Kidney glomerular epithelial cell (primary cell): ENCODE results near the gene PLEKHM3.
A peak's percentile ranks its signal among the peaks of the same experiment; 100 is the strongest.
"Not testable (repeated sequence)": the region's sequence is repeated elsewhere in the genome, so short reads cannot be mapped to it uniquely, and the experiment has no call there.

Experiments
- DNase-seq: peaks from one replicate; lab custom pipeline; 2025; lab: John Stamatoyannopoulos, UW

PLEKHM3 gene

GRCh38 chr2:207825045-207825954, 200.0 kb downstream of the PLEKHM3 start:
- DNase-seq: no peak

- no peak for DNase-seq
Observed at GRCh38 chr2:207823865-207824264, 201.5 kb downstream of the PLEKHM3 start.

DNA sequence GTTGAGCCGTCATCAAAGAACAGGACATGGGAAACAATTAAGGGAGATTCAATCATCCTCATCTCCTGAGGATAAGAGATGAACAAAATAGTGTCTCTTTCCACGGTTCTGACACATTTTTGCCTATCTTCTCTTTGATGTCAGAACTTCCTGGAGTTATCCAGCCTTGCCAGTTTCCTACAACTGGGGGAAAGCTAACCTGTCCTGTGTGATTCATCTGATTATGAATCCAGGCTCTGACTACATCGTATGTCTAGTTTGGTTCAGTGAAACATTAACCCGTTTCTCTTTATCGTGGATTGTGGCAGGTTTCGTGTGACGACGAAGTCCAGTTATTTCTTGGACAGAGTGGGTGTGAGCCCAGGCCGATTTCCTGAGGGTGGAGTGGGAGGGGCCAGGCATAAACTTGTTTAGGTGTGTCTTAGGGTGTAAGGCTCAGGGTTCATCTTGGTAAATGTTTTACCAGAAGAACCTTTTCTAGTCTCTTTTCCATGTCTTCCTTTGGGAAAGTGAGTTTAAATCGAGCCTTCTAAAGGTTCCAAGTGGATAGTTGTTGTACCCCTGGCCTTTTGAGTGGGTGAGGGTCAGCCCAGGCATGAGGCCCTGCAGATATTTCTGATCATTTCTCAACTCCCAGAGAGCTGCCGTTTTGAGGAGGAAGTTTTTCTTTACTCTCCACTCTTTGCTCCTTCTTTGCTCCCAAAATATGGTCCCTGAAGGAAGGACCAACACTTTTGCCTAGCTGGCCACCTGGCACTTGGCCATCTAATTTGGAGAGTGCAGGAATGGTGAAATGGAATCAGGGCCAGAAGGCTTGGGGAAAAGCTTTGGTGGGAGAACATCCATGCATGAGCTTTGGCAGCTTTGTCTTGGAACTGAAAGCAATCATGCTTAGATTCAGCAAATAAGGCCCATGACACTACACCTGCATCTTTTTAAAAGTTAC, 205.2 kb downstream of the PLEKHM3 start:
- peak; percentile 95 for DNase-seq

- DNase-seq: no peak
Observed at GRCh38 chr2:207819021-207819797, 206.1 kb downstream of the PLEKHM3 start.

- DNase-seq: no peak
Observed at GRCh38 chr2:207816546-207816945, 208.8 kb downstream of the PLEKHM3 start.

DNA sequence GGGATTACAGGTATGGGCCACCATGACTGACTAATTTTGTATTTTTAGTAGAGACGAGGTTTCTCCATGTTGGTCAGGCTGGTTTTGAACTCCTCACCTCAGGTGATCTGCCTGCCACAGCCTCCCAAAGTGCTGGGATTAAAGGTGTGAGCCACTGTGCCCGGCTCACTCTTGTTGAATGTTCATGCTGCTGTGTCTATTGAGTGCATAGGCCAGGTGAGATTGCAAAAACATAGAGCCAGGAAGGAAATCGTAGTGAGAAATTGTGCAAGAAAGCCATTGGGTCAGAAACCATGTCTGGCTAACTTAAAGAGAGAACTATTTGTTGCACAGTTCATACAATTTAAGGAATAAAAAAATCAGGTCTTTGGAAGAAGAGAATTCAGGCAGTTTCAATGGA, 210.1 kb downstream of the PLEKHM3 start:
- no peak for DNase-seq

GRCh38 chr2:207813942-207814341, 211.4 kb downstream of the PLEKHM3 start:
- DNase-seq: no peak

DNA sequence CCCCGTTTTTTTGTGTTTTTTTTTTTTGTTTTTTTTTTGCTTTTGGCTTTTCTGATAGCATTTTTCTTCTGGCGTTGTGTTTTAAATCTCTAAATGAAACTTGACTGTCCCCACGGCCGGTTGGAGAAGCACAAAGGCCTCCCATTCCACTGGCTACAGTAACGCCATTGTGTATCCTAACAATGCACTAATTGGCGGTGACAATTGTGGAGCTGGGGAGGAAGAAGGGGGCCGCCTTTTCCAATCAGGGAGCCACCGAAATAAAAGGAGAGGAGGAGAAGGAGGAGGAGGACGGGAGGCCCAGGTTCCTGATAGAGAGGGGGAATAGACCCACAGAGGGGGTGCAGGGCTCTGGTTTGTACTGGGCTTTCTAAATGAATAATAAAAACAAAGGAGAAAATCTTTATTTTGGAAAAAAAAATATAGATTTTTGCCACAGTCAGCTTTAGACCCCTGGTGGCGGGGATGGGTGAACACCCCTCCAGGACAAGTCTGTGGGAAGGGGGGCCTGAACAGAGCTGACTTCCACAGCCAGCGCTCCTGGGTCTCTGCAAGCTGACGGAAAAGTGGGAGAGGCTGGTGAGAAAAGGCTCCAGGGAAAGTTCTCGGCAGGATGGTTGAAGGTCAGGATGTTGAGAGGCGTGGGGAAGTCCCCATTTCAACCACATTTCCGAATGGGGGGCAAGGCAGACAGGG, 212.0 kb downstream of the PLEKHM3 start:
- no peak for DNase-seq

DNA sequence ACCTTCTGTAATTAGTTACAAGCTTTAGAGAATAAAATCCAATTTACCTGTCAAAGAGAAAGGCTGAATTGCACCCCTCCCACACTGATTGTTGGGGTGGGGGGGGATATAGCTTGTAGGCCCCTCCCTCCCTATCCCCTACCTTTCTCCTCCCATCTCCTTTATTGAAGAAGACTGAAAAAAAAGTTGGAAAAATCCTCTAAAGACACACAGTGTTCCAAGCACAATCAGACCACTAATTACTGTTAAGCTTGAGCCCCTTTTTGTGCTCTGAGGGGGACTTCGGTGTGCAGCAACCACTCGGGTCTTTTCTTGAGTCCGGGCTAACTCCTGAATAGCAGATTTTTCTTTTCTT, 212.6 kb downstream of the PLEKHM3 start:
- DNase-seq: no peak

DNA sequence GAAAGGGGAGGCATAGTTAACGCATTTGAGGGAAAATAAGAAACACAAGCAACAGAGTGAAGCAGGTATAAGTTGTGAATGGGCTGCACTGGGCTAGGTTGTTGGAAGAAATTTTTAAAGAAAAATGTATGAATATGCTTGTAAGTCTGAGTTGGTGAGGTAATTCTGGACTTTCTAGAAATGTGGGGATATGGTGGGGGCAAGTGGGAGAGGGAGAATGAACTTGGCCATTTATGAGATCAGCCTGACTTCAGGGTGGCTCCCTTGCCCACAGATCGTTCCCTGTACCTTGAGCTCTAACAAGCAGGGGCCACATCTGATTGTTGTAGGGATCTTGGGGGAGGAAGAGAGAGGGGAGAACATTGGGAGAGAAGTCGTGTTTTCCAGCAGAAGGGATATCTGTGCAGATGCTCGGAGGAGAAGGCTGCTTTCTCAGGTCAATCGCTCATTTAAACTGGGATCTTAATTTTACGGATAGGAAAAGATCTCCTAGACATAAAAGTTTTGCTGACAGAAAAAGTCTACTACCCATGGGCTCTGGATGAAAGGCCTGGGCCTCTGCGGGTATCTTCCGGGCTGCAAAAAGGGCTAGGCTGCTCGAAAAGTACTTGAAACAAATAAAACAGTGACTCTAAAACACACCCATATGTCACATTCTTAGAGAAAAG, 213.1 kb downstream of the PLEKHM3 start:
- no peak for DNase-seq

DNA sequence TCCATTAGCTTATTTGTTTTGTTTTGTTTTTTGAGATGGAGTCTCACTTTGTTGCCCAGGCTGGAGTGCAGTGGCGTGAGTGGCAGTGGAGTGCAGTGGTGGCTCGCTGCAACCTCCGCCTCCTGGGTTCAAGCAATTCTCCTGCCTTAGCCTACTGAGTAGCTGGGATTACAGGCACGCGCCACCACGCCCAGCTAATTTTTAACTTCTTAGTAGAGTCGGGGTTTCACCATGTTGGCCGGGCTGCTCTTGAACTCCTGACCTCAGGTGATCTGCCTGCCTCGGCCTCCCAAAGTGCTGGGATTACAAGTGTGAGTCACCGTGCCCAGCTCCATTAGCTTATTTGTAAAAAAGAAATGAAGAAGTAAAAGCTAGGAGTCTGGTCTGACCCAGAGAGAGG, 213.7 kb downstream of the PLEKHM3 start:
- not testable (repeated sequence) for DNase-seq

GRCh38 chr2:207810200-207810788, 215.0 kb downstream of the PLEKHM3 start:
- no peak for DNase-seq

- no peak for DNase-seq
Observed at GRCh38 chr2:207808119-207808518, 217.2 kb downstream of the PLEKHM3 start.

GRCh38 chr2:207807516-207807915, 217.8 kb downstream of the PLEKHM3 start:
- no peak for DNase-seq

DNA sequence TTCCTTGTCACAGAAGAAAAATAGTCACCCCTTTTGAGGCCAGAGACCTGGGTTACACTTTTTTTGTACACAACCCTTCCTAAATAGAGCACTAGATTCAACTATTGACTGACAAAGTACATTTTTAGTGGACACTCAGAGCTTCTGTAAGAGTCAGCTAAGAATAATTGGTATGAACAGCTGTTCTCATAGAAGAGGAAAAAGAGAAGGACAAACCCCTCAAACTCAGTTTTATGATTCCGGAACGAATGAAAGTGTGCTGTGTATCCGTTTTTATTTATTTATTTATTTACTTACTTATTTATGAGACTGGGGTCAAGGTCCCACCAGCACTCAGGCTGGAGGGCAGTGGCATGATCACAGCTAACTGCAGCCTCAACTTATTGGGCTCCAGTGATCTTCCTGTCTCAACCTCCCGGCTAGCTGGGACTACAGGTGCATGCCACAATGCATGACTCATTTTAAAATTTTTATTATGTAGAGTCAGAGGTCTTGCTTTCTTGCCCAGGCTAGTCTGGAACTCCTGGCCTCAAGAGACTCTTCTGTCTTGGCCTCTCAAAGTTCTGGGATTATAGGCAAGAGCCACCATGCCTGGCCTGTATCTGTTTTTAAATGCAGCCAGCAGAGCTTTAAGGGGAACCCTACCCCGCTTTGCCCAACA, 219.6 kb downstream of the PLEKHM3 start:
- peak; percentile 48 for DNase-seq

GRCh38 chr2:207802650-207803049, 222.7 kb downstream of the PLEKHM3 start:
- DNase-seq: no peak

DNA sequence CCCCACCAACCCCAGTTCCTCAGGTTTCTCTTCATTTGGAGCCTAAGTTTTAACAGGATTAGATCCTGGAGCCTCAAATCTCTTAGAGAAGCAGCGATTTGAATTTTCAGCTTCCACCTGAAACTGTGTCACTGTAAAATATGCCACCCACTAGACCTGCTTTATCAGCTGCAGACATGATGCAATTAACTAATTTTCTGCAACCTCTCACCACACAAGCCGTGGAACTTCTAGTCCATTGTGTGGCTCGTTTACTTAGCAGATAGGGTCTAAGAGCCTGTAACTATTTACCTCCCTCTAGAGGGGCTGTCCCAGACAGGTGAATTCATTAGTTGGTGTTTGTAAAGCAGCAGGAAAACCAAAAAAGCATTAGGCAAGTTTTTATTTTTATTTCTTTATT, 224.1 kb downstream of the PLEKHM3 start:
- DNase-seq: no peak

DNA sequence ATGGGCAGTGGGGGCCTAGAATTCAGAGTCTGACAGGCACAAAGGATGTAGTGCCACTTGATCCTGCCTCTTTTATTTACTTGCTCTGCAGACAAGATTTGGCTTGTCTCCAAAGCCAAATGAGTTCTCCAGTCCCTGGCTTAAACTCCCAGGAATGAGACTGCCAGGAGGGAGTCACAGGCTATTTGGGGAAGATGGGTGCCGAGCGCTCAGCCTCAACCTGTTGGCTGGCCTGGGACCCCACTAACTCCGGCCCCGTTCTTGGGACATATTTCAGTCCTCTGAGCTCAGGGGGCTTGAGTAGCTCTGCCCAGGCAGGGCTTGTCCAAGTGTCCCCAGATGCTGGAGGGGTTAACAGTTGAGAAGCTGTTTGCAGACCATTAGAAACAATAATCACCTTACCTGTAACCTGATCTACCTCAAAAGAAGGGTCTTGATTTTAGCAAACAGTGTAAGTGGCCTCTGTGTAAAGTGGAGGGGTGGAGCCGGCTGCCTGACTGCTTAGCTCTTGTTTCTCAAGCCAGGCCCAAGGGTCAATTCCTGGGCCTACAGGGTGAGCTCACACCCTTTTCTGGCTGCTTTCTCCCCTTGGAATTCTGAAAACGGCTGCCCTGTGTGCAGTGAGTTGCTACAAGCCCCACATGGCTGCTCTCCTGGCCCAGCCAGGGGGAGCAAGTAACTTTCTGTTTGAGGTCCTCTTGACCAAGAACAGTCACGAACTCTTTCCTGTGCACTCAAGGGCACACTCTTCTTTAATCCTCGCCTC, 228.6 kb downstream of the PLEKHM3 start:
- DNase-seq: peak; percentile 19

- DNase-seq: peak; percentile 61
Observed at GRCh38 chr2:207792244-207792785, 233.0 kb downstream of the PLEKHM3 start.
